HepG2 (cell line): ENCODE measurements around the gene CTU2. TPM values are rescaled to one million over a fixed set of nuclear protein-coding genes. Genes with fewer than 3 reads are reported as not detected.

Experiments
- BRD4 ChIP-seq: sonication (generic); formaldehyde crosslinking; IDR thresholded peaks from 2 replicates; pipeline ENCODE4 v1.4.0; 2020; ENCODE audit warnings: missing genetic modification reagents
- CBX1 ChIP-seq: IDR thresholded peaks from one replicate; pipeline ENCODE4 v1.6.1; 2016; ENCODE audit warnings: antibody characterized with exemption, low read depth
- HOXA5 ChIP-seq: sonication (generic); formaldehyde crosslinking; IDR thresholded peaks from 2 replicates; pipeline ENCODE4 v1.4.0; 2020; ENCODE audit warnings: missing genetic modification reagents
- KAT7 ChIP-seq: IDR thresholded peaks from 2 replicates; pipeline ENCODE4 v1.6.1; 2018; ENCODE audit warnings: borderline replicate concordance, missing compliant biosample characterization
- KDM5A ChIP-seq: fragments of 200-600 bp; sonication (generic); IDR thresholded peaks from 2 replicates; pipeline ENCODE4 v1.7.0; 2018; ENCODE audit warnings: antibody characterized with exemption, mild to moderate bottlenecking, low read length, borderline replicate concordance
- MAZ ChIP-seq, 2 experiments: sonication (generic) in 1 of 2; formaldehyde crosslinking in 1 of 2; IDR thresholded peaks; 2 replicates each; pipeline versions ENCODE4 v1.5.0 to v1.6.1; 2012 to 2020; ENCODE audit warnings: low read depth in 2 of 2, mild to moderate bottlenecking in 2 of 2, borderline replicate concordance in 1 of 2, improper control_type of control experiment in 1 of 2, low read length in 1 of 2, missing genetic modification reagents in 1 of 2, moderate library complexity in 1 of 2
- NR2F2 ChIP-seq: IDR thresholded peaks from 2 replicates; pipeline ENCODE4 v1.6.1; 2012; ENCODE audit warnings: low read depth, inconsistent platforms, borderline replicate concordance
- THAP11 ChIP-seq: IDR thresholded peaks from 2 replicates; pipeline ENCODE4 v1.6.1; 2016; ENCODE audit warnings: missing biosample characterization, missing genetic modification reagents
- XBP1 ChIP-seq: sonication (generic); formaldehyde crosslinking; IDR thresholded peaks from 2 replicates; pipeline ENCODE4 v1.5.0; 2020; ENCODE audit warnings: missing genetic modification reagents
- ZBTB20 ChIP-seq: sonication (generic); formaldehyde crosslinking; IDR thresholded peaks from 2 replicates; pipeline ENCODE4 v1.8.1; 2023; ENCODE audit warnings: missing genetic modification reagents, low read depth, mild to moderate bottlenecking, borderline replicate concordance
- ZFX ChIP-seq: sonication (generic); formaldehyde crosslinking; IDR thresholded peaks from 2 replicates; pipeline ENCODE4 v1.4.0; 2020; ENCODE audit warnings: mild to moderate bottlenecking, low read depth, missing genetic modification reagents, moderate library complexity
- ZFYVE20 ChIP-seq: sonication (generic); formaldehyde crosslinking; IDR thresholded peaks from 2 replicates; pipeline ENCODE4 v1.8.0; 2023; ENCODE audit warnings: low read depth, mild to moderate bottlenecking, moderate library complexity, missing genetic modification reagents, borderline replicate concordance
- ZNF367 ChIP-seq: sonication (generic); formaldehyde crosslinking; IDR thresholded peaks from 2 replicates; pipeline ENCODE4 v1.4.0; 2020; ENCODE audit warnings: missing genetic modification reagents, borderline replicate concordance
- ZNF484 ChIP-seq: sonication (generic); formaldehyde crosslinking; IDR thresholded peaks from 2 replicates; pipeline ENCODE4 v1.5.1; 2020; ENCODE audit warnings: mild to moderate bottlenecking, low read depth, missing genetic modification reagents, borderline replicate concordance
- ZNF501 ChIP-seq: sonication (generic); formaldehyde crosslinking; IDR thresholded peaks from 2 replicates; pipeline ENCODE4 v1.5.1; 2020; ENCODE audit warnings: mild to moderate bottlenecking, moderate library complexity, missing genetic modification reagents
- ZNF552 ChIP-seq: sonication (generic); formaldehyde crosslinking; IDR thresholded peaks from 2 replicates; pipeline ENCODE4 v1.9.0; 2022; ENCODE audit warnings: missing genetic modification reagents, mild to moderate bottlenecking, borderline replicate concordance
- polyA plus RNA-seq, 8 experiments: library from polyadenylated mRNA; depleted of rRNA in 3 of 8; stranded (reverse) in 7 of 8; unstranded in 1 of 8; fragments of >200 nt; fragmentation: Illumina TruSeq in 4 of 8; extraction: Trizol in 4 of 8; gene quantifications; 2 replicates each; pipeline versions ENCODE4 v1.2.1 to v1.2.3, GENCODE V29; 2011 to 2016; ENCODE audit warnings: low read depth in 4 of 8, missing spikeins in 1 of 8, mixed read lengths in 1 of 8; ENCODE audit not compliant: insufficient read depth in 1 of 8
- total RNA-seq, 5 experiments: library from RNA; depleted of rRNA; stranded (reverse); fragments of >200 nt; fragmentation: Illumina TruSeq; extraction: Trizol; gene quantifications; 2 replicates each; pipeline ENCODE4 v1.2.3, GENCODE V29; 2016; ENCODE audit warnings: low read depth in 1 of 5
- TF ChIP-seq, protein P1 (sequence below): IDR thresholded peaks from 2 replicates; pipeline ENCODE4 v1.6.1; 2016; ENCODE audit warnings: low read depth, missing genetic modification reagents, missing compliant biosample characterization
- TF ChIP-seq, protein P2 (sequence below): sonication (generic); formaldehyde crosslinking; IDR thresholded peaks from 2 replicates; pipeline ENCODE4 v1.4.0; 2020; ENCODE audit warnings: mild to moderate bottlenecking, missing genetic modification reagents
- TF ChIP-seq, protein P3 (sequence below): sonication (generic); formaldehyde crosslinking; IDR thresholded peaks from 2 replicates; pipeline ENCODE4 v1.8.0; 2022; ENCODE audit warnings: low read depth, missing genetic modification reagents

CTU2 gene
- total and polyA plus RNA-seq, 2 of the 13 experiments (the other 11 are each of a cell fraction or from before 2014, with no cell fraction given), result 13.3 to 21.9 TPM

DNA sequence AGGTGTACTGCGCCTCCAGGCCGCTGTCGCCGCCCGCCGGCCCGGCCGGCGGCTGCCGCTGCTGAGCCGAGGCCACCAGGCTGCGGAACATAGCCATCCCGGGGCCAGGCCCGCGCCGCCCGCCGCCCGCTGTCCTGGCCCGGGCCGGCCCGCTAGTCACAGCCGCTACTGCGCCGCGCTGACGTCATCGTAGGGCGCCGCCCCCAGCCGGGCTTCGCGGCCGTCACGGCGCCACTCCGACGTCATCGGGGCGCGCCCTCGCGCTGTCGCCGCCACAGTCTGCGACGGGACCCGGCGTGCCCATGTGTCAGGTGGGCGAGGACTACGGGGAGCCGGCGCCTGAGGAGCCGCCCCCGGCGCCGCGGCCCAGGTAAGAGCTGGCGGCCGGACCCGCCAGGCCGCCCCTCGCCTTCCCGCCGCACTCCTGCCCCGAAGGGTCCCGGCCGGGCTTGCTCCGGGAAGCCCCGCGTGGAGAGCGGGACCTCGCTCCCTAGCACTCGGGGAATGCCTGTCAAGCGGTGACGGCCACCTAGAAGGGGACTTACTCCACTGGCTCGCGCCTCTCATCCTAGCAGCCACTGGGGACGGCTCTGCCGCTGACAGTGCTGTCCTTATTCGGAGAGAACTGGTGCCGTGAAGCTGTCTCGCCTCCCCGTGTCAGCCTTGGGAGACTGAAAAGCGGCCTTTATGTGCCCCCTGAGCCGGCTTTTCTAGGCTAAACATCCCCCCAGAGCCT, at the start of gene CTU2, which contains the start of gene RNF166 (continued):
- TF ChIP-seq XBP1 (CRISPR knock-in tag), result no peak
- 0 out of 2 replicates have a peak, but pooled peaks have one; percentile 81 for TF ChIP-seq KAT7 (CRISPR knock-in tag)
- TF ChIP-seq NR2F2, result no peak
- TF ChIP-seq, protein P1, sequence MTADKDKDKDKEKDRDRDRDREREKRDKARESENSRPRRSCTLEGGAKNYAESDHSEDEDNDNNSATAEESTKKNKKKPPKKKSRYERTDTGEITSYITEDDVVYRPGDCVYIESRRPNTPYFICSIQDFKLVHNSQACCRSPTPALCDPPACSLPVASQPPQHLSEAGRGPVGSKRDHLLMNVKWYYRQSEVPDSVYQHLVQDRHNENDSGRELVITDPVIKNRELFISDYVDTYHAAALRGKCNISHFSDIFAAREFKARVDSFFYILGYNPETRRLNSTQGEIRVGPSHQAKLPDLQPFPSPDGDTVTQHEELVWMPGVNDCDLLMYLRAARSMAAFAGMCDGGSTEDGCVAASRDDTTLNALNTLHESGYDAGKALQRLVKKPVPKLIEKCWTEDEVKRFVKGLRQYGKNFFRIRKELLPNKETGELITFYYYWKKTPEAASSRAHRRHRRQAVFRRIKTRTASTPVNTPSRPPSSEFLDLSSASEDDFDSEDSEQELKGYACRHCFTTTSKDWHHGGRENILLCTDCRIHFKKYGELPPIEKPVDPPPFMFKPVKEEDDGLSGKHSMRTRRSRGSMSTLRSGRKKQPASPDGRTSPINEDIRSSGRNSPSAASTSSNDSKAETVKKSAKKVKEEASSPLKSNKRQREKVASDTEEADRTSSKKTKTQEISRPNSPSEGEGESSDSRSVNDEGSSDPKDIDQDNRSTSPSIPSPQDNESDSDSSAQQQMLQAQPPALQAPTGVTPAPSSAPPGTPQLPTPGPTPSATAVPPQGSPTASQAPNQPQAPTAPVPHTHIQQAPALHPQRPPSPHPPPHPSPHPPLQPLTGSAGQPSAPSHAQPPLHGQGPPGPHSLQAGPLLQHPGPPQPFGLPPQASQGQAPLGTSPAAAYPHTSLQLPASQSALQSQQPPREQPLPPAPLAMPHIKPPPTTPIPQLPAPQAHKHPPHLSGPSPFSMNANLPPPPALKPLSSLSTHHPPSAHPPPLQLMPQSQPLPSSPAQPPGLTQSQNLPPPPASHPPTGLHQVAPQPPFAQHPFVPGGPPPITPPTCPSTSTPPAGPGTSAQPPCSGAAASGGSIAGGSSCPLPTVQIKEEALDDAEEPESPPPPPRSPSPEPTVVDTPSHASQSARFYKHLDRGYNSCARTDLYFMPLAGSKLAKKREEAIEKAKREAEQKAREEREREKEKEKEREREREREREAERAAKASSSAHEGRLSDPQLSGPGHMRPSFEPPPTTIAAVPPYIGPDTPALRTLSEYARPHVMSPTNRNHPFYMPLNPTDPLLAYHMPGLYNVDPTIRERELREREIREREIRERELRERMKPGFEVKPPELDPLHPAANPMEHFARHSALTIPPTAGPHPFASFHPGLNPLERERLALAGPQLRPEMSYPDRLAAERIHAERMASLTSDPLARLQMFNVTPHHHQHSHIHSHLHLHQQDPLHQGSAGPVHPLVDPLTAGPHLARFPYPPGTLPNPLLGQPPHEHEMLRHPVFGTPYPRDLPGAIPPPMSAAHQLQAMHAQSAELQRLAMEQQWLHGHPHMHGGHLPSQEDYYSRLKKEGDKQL, result 0 out of 2 replicates have a peak, but pooled peaks have one; percentile 51
- peak; percentile 87 for TF ChIP-seq MAZ (IDR thresholded peaks at IDR 0.05; ENCODE audit: borderline replicate concordance, low read depth, low read length)
- TF ChIP-seq MAZ (CRISPR knock-in tag; IDR thresholded peaks at IDR 0.05; ENCODE audit: low read depth), result peak; percentile 95
- TF ChIP-seq THAP11 (CRISPR knock-in tag), result peak; percentile 93
- peak; percentile 60; the same call in 1 of the 2 replicates for TF ChIP-seq ZNF552 (CRISPR knock-in tag)
- peak; percentile 98 for TF ChIP-seq KDM5A
- TF ChIP-seq ZFYVE20 (CRISPR knock-in tag), result peak; percentile 84; the same call in 1 of the 2 replicates
- no peak for TF ChIP-seq ZNF484 (CRISPR knock-in tag)
- peak; percentile 26 for TF ChIP-seq CBX1
- TF ChIP-seq, protein P2, sequence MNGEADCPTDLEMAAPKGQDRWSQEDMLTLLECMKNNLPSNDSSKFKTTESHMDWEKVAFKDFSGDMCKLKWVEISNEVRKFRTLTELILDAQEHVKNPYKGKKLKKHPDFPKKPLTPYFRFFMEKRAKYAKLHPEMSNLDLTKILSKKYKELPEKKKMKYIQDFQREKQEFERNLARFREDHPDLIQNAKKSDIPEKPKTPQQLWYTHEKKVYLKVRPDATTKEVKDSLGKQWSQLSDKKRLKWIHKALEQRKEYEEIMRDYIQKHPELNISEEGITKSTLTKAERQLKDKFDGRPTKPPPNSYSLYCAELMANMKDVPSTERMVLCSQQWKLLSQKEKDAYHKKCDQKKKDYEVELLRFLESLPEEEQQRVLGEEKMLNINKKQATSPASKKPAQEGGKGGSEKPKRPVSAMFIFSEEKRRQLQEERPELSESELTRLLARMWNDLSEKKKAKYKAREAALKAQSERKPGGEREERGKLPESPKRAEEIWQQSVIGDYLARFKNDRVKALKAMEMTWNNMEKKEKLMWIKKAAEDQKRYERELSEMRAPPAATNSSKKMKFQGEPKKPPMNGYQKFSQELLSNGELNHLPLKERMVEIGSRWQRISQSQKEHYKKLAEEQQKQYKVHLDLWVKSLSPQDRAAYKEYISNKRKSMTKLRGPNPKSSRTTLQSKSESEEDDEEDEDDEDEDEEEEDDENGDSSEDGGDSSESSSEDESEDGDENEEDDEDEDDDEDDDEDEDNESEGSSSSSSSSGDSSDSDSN (CRISPR knock-in tag), result peak; percentile 81
- TF ChIP-seq, protein P3, sequence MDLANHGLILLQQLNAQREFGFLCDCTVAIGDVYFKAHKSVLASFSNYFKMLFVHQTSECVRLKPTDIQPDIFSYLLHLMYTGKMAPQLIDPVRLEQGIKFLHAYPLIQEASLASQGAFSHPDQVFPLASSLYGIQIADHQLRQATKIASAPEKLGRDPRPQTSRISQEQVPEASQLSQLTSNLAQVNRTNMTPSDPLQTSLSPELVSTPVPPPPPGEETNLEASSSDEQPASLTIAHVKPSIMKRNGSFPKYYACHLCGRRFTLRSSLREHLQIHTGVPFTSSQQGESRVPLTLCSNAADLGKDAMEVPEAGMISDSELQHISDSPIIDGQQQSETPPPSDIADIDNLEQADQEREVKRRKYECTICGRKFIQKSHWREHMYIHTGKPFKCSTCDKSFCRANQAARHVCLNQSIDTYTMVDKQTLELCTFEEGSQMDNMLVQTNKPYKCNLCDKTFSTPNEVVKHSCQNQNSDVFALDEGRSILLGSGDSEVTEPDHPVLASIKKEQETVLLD (CRISPR knock-in tag), result peak; percentile 54; the same call in 1 of the 2 replicates
- TF ChIP-seq BRD4, result no peak
- peak; percentile 74; the same call in 1 of the 2 replicates for TF ChIP-seq ZNF367 (CRISPR knock-in tag)
- TF ChIP-seq ZFX (CRISPR knock-in tag), result peak; percentile 92
- TF ChIP-seq HOXA5 (CRISPR knock-in tag), result peak; percentile 81
- TF ChIP-seq ZBTB20 (CRISPR knock-in tag), result 0 out of 2 replicates have a peak, but pooled peaks have one; percentile 24
- TF ChIP-seq ZNF501, result peak; percentile 27
